ENCODE measurements around the gene HIVEP1.

The HIVEP1 gene

DNA sequence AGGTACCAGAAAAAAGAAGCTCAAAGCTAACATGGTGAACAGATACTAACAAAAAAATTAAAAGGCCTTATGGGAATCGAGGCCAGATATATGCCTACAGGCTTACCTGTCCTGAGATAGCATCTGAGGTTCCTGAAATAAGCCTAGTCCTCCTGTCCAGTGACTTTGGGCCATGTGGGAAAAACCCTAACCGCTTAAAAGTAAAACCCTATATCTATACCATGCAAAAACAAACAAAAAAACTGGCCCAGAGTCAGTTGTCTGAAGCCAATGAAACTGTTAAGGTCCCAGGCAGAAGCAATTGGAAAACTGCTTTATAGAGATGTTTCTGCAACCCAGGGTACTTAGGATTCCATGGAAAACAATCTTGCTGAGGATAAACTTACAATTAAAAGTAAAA lies 122.9 kb downstream of the HIVEP1 start:
- POLR2A ChIA-PET = no interaction called here
- DNase-seq (ENCODE audit: low read depth, low spot score) = no peak
- no peak overlapping the region for H3K4me3 ChIP-seq (ENCODE audit: low read depth, low read length)
- CTCF ChIA-PET = interaction anchor here (1.0 kb wide), 1 partner anchor 34 kb away, joined by 3 read pairs; no protein-coding TSS in a partner anchor
- TF ChIP-seq, protein P1, sequence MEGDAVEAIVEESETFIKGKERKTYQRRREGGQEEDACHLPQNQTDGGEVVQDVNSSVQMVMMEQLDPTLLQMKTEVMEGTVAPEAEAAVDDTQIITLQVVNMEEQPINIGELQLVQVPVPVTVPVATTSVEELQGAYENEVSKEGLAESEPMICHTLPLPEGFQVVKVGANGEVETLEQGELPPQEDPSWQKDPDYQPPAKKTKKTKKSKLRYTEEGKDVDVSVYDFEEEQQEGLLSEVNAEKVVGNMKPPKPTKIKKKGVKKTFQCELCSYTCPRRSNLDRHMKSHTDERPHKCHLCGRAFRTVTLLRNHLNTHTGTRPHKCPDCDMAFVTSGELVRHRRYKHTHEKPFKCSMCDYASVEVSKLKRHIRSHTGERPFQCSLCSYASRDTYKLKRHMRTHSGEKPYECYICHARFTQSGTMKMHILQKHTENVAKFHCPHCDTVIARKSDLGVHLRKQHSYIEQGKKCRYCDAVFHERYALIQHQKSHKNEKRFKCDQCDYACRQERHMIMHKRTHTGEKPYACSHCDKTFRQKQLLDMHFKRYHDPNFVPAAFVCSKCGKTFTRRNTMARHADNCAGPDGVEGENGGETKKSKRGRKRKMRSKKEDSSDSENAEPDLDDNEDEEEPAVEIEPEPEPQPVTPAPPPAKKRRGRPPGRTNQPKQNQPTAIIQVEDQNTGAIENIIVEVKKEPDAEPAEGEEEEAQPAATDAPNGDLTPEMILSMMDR (IDR thresholded peaks at IDR 0.05; ENCODE audit: insufficient read depth, low read length, missing control alignments) = no peak

DNA sequence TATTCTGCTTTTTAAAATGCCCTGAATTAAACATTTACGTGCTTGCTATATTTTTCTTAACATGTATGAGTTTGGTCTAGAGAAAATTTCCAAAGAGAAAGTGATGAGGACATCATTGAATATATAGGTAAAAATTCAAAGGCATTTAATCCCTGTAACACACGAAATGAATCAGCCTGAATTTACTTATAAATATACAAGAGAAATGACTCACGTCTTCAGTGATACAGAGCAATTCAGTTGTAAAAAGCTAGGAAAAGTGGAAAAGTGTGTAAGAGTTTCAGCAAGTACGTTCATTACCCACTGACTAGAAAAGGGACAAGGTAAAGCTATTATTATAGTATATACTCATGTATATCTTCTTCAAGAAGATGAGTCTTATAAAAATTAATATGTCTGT lies 124.8 kb downstream of the HIVEP1 start:
- ChIA-PET POLR2A (no interaction called here), CTCF (interaction anchor here (1.5 kb wide), 1 partner anchor 481 kb away, joined by 5 read pairs; no protein-coding TSS in a partner anchor)
- no peak for DNase-seq (ENCODE audit: low read depth, low spot score)
- H3K4me3 ChIP-seq (ENCODE audit: low read depth, low read length) = no peak overlapping the region
- TF ChIP-seq, protein P1 (IDR thresholded peaks at IDR 0.05; ENCODE audit: insufficient read depth, low read length, missing control alignments) = no peak

DNA sequence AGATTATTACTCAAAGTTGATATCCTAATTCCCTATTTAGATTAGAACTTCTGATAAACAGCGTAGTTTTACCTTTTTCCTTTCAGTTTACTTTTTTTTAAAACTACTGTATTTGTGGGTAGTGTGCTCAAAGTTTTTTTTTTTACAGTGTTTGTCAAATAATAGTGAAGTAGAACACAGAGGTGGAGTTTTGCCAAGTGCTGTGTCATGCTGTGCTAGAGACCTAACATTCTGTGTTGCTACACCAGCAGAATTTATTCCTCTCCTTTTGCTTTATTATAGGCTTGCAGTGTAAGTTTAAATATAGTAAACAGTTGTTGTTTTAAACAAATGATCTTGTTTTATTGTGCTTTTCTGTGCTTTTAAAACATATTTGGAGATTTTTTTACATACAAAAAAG lies 125.4 kb downstream of the HIVEP1 start:
- POLR2A ChIA-PET = no interaction called here
- peak; percentile 24 for DNase-seq (ENCODE audit: low read depth, low spot score)
- TF ChIP-seq, protein P1 (IDR thresholded peaks at IDR 0.05; ENCODE audit: insufficient read depth, low read length, missing control alignments) = no peak
- CTCF ChIA-PET = interaction anchor here (1.5 kb wide), 1 partner anchor 482 kb away, joined by 5 read pairs; no protein-coding TSS in a partner anchor
- H3K4me3 ChIP-seq (ENCODE audit: low read depth, low read length) = no peak overlapping the region

DNA sequence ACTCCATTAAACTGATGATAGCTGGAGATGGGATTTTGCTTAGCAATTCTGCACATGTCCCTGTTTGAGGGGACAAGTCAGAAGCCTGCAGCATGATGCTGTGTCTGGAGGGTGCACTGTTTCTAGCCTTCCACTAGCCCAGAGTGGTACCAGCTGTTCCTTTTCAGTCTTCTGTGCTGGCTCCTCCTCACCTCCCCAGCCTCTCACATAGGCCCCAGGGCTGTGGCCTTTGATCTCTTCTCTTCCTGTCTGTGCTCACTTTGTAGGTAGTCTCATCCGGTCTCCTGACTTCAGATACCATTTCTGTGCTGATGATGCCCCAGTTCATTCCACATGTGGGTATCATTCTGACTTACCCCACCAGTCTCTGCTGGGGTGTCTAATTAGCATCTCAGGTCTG lies 126.3 kb downstream of the HIVEP1 start:
- DNase-seq (ENCODE audit: low read depth, low spot score) = no peak
- TF ChIP-seq, protein P1 (IDR thresholded peaks at IDR 0.05; ENCODE audit: insufficient read depth, low read length, missing control alignments) = no peak
- H3K4me3 ChIP-seq (ENCODE audit: low read depth, low read length) = no peak overlapping the region
- POLR2A ChIA-PET = no interaction called here
- CTCF ChIA-PET = interaction anchor here (1.5 kb wide), 1 partner anchor 148 kb away, joined by 3 read pairs; no protein-coding TSS in a partner anchor

DNA sequence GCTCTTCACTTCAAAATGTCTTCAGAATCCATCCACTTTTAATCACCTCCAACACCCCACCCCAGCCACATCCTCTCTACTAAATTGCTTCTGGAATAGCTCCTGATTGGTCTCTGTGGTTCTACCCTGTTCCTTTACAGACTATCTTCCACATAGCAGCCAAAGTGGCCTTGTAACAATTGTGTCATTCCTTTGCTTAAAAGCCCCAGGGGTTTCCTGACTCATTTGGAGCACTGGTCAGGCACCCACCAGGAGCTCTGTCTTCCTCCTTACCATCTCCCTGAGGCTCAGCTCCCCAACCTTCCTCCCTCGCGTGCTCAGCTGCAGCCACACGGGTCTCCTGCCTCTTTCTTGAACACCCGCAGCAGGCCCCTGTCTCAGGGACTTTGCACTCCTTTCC lies 126.8 kb downstream of the HIVEP1 start:
- DNase-seq (ENCODE audit: low read depth, low spot score) = no peak
- no peak overlapping the region for H3K4me3 ChIP-seq (ENCODE audit: low read depth, low read length)
- POLR2A ChIA-PET = no interaction called here
- CTCF ChIA-PET = interaction anchor here (1.5 kb wide), 1 partner anchor 148 kb away, joined by 3 read pairs; no protein-coding TSS in a partner anchor
- TF ChIP-seq, protein P1 (IDR thresholded peaks at IDR 0.05; ENCODE audit: insufficient read depth, low read length, missing control alignments) = no peak

DNA sequence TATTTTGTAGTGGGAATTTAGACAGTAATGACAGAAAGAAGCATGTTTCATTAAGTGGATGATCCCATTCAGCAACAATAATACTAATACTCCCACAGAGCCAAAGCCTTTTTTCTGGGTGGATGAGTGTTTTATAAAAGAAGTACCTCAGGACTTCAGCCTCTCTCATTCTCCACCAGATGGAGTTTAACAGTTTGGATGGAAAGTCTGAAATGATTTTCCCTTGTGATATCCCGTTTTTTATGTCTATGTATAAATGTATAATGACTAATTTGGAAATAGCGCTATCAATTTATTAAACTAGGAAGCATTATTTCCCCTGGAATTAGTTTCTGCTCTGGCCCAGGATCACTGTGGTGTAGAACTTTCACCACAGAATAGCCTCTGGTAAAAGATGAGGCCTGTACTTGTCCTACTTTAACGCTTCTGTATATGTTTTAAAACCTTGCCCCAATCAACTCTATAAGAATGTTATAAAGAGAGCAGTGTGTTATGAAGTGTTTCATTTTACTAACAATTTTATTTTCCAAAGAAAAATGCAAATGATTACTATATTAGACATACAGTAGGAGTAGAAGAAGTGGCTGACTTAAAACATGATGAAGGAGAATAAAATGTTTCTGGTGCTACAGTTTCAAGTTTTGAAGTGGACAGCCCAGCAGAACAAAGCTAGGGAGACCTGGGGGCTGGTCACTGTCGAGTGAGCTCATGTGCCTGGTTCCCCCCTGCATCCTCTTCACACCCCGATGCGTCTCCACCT lies 135.6 kb downstream of the HIVEP1 start:
- TF ChIP-seq, protein P1 (IDR thresholded peaks at IDR 0.05; ENCODE audit: insufficient read depth, low read length, missing control alignments) = peak; percentile 27
- ChIA-PET POLR2A (no interaction called here), CTCF (interaction anchor here (0.6 to 1.9 kb wide), 9 partner anchors 9 to 492 kb away, joined by 3 to 8 read pairs (median 3); no protein-coding TSS in a partner anchor)
- DNase-seq (ENCODE audit: low read depth, low spot score) = no peak
- peak overlapping the region; percentile 15 for H3K4me3 ChIP-seq (ENCODE audit: low read depth, low read length)
